ENCODE data around the gene KRTAP10-7. TPM values are rescaled to one million over a fixed set of nuclear protein-coding genes. Genes with fewer than 3 reads are reported as not detected.

Gene KRTAP10-7
- total RNA-seq, 1 experiment from 2014 or later: not detected

DNA sequence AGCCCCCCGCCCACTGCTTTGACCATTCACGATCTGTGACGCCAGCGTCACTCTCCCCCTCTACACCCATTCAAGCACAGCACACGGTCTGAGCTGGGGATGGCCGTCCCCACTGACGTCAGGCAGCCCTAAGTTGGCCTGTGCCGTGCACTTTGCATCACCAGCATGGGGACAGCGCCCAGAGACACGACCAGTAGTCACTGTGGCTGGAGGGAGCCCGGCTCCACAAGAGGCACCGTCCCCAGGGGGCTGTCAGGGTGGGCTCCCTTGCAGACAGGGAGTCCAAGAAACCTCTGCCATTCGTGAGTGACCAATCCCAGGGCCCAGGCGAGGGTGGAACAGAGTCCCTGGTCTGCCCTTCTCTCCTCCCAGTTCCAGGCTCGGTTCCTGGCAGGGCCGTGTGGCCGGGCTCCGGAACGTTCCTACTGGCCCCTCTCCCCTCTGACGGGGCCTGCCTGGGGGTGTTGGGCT is 13.8 kb downstream of the KRTAP10-7 start:
- Histone ChIP-seq H4K8ac (replicated peaks; ENCODE audit: insufficient read length, low read depth, low read length) (no peak overlapping the region), H3K23me2 (ENCODE audit: insufficient read length, low read depth, low read length, poor library complexity, severe bottlenecking) (no peaks in the 10 kb centered on the region), H2BK5ac (ENCODE audit: insufficient read length, low read length) (no peak overlapping the region), H2BK15ac (ENCODE audit: low read depth, low read length) (no peak overlapping the region), H4K91ac (ENCODE audit: insufficient read length, low read depth, low read length) (no peak overlapping the region), H3K27ac (ENCODE audit: insufficient read length, low read depth, low read length) (no peak overlapping the region), H2BK12ac (ENCODE audit: insufficient read length, low read depth, low read length) (no peak overlapping the region), H3K9ac (ENCODE audit: extremely low read depth, insufficient read length, low read length) (no peak overlapping the region), H2AFZ (ENCODE audit: low read length) (no peak overlapping the region), H3K23ac (ENCODE audit: insufficient read length, low read depth, low read length) (no peak overlapping the region), H3K79me2 (ENCODE audit: insufficient read depth, low read length) (no peaks in the 10 kb centered on the region), H3T11ph (ENCODE audit: low read length) (no peak overlapping the region), H3K4me2 (ENCODE audit: insufficient read depth, insufficient read length, low read length) (no peak overlapping the region), H2BK20ac (ENCODE audit: low read depth, low read length, poor library complexity, severe bottlenecking) (no peak overlapping the region), H4K5ac (ENCODE audit: insufficient read length, low read depth, low read length) (no peak overlapping the region), H3K4ac (ENCODE audit: low read depth, low read length) (no peak overlapping the region), H4K20me1 (ENCODE audit: control insufficient read depth, insufficient read depth, insufficient read length) (no peaks in the 10 kb centered on the region), H3K27me3 (ENCODE audit: insufficient read depth, low read length) (no peaks in the 10 kb centered on the region), H3K9me3 (ENCODE audit: control insufficient read depth, low read depth, low read length) (peaks cover 9% of the 10 kb centered on the region), H3K4me1 (ENCODE audit: insufficient read depth, low read length) (no peaks in the 10 kb centered on the region), H2BK120ac (ENCODE audit: low read depth, low read length, poor library complexity, severe bottlenecking) (no peak overlapping the region), H3K56ac (ENCODE audit: insufficient read length, low read depth, low read length) (no peak overlapping the region), H3K14ac (ENCODE audit: insufficient read depth, low read length) (no peak overlapping the region; the same call in 1 of the 2 replicates), H2AK5ac (ENCODE audit: insufficient read length, low read length) (no peak overlapping the region), H3K18ac (ENCODE audit: insufficient read length, low read depth, low read length) (no peak overlapping the region), H3K79me1 (ENCODE audit: insufficient read depth, low read depth, low read length, poor library complexity, severe bottlenecking) (no peaks in the 10 kb centered on the region)
- Mint-ChIP-seq H3K4me3 (no peak overlapping the region), H3K9me3 (peaks cover 34 to 42% of the 10 kb centered on the region in 2 experiments), H3K27me3 (ENCODE audit: low read depth) (peaks cover 7% of the 10 kb centered on the region), H3K36me3 (ENCODE audit: insufficient read depth in 1 of 3, low read depth in 3 of 3) (peaks cover 9 to 28% (median 25%) of the 10 kb centered on the region in 3 experiments), H3K4me1 (peaks cover 27% of the 10 kb centered on the region in 2 experiments), H3K27ac (peak overlapping the region in 1 of 3 experiments; percentile 27; a peak in 1 of 7 replicates)
- TF ChIP-seq, protein P1, sequence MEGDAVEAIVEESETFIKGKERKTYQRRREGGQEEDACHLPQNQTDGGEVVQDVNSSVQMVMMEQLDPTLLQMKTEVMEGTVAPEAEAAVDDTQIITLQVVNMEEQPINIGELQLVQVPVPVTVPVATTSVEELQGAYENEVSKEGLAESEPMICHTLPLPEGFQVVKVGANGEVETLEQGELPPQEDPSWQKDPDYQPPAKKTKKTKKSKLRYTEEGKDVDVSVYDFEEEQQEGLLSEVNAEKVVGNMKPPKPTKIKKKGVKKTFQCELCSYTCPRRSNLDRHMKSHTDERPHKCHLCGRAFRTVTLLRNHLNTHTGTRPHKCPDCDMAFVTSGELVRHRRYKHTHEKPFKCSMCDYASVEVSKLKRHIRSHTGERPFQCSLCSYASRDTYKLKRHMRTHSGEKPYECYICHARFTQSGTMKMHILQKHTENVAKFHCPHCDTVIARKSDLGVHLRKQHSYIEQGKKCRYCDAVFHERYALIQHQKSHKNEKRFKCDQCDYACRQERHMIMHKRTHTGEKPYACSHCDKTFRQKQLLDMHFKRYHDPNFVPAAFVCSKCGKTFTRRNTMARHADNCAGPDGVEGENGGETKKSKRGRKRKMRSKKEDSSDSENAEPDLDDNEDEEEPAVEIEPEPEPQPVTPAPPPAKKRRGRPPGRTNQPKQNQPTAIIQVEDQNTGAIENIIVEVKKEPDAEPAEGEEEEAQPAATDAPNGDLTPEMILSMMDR (conservative IDR thresholded peaks at IDR 0.05): no peak
- WGBS (ENCODE audit: extremely low coverage, insufficient read length, low lambda C conversion rate): no CpG with 5 or more reads among the region's 20 CpGs
- DNase-seq: no peak

Measured in H9 (cell line).